ENCODE results near the gene B3GNT9. TPM values are rescaled to one million over a fixed set of nuclear protein-coding genes. Genes with fewer than 3 reads are reported as not detected.

B3GNT9 gene
- total RNA-seq, 1 experiment from 2014 or later: 4.0 TPM

GRCh38 chr16:67183627-67184452 is 33.0 kb upstream of the B3GNT9 start, which contains the start of gene MATCAP1:
Gene MATCAP1, minus strand, starts transcription at chr16:67183963. Its CDS starts 3,353 bp downstream, at chr16:67180610.
- DNase-seq: peak; percentile 93 to 97
- Histone ChIP-seq H3K4me3 (peak within 1 kb of the TSS; percentile 67), H3K27me3 (ENCODE audit: insufficient read depth, low read depth) (no peaks in the 10 kb centered on the region), H3K4me2 (peak within 1 kb of the TSS; percentile 84), H3K9me2 (ENCODE audit: insufficient read depth) (no peaks in the 10 kb centered on the region), H3K27ac (peak within 1 kb of the TSS; percentile 66), H4K20me1 (ENCODE audit: insufficient read depth) (no peaks in the 10 kb centered on the region), H3K9me3 (ENCODE audit: insufficient read depth, low read depth) (no peaks in the 10 kb centered on the region), H3K79me2 (ENCODE audit: low read depth) (peaks cover 16% of the 10 kb centered on the region), H3K36me3 (ENCODE audit: low read depth) (no peaks in the 10 kb centered on the region), H3F3A (ENCODE audit: insufficient read depth, low read depth) (peaks cover 25% of the 10 kb centered on the region; the same call in 1 of the 2 replicates), H3K4me1 (replicated peaks; ENCODE audit: insufficient read depth) (peaks cover 46% of the 10 kb centered on the region), H2AFZ (peak within 1 kb of the TSS; percentile 75)
- CTCF ChIA-PET: no interaction called here
- TF ChIP-seq CTCF (conservative IDR thresholded peaks at IDR 0.05) (no peak), EZH2 (IDR thresholded peaks at IDR 0.05; ENCODE audit: low read depth) (no peak)
- intact Hi-C loops (cut with micrococcal nuclease; ENCODE audit: unreplicated experiment): loop anchor here (2.0 kb wide), 1 partner anchor 71 kb away; no protein-coding TSS in a partner anchor
- POLR2A ChIA-PET (ENCODE audit: unreplicated experiment): no interaction called here
- BruUV-seq (replicated peaks): TSS peak; percentile 61

GRCh38 chr16:67183284-67183626 is 32.5 kb upstream of the B3GNT9 start:
- H3K4me2 ChIP-seq: peak overlapping the region; percentile 84
- no peaks in the 10 kb centered on the region for H3K36me3 ChIP-seq (ENCODE audit: low read depth)
- no peaks in the 10 kb centered on the region for H3K9me2 ChIP-seq (ENCODE audit: insufficient read depth)
- DNase-seq: no peak
- peaks cover 31% of the 10 kb centered on the region; the same call in 1 of the 2 replicates for H3F3A ChIP-seq (ENCODE audit: insufficient read depth, low read depth)
- intact Hi-C loops (cut with micrococcal nuclease; ENCODE audit: unreplicated experiment): no loop called here
- ChIA-PET POLR2A (ENCODE audit: unreplicated experiment) (no interaction called here), CTCF (no interaction called here)
- BruUV-seq (replicated peaks): no TSS peak
- no peaks in the 10 kb centered on the region for H4K20me1 ChIP-seq (ENCODE audit: insufficient read depth)
- TF ChIP-seq EZH2 (IDR thresholded peaks at IDR 0.05; ENCODE audit: low read depth) (no peak), CTCF (conservative IDR thresholded peaks at IDR 0.05) (no peak)
- peak overlapping the region; percentile 67 for H3K4me3 ChIP-seq
- peaks cover 16% of the 10 kb centered on the region for H3K79me2 ChIP-seq (ENCODE audit: low read depth)
- H3K27ac ChIP-seq: no peak overlapping the region
- no peaks in the 10 kb centered on the region for H3K27me3 ChIP-seq (ENCODE audit: insufficient read depth, low read depth)
- no peaks in the 10 kb centered on the region for H3K9me3 ChIP-seq (ENCODE audit: insufficient read depth, low read depth)
- H2AFZ ChIP-seq: peak overlapping the region; percentile 75; the same call in 1 of the 2 replicates
- H3K4me1 ChIP-seq (replicated peaks; ENCODE audit: insufficient read depth): peaks cover 50% of the 10 kb centered on the region

GRCh38 chr16:67182288-67182687 is 31.5 kb upstream of the B3GNT9 start:
- intact Hi-C loops (cut with micrococcal nuclease; ENCODE audit: unreplicated experiment): no loop called here
- H3K4me2 ChIP-seq: peak overlapping the region; percentile 84
- no peaks in the 10 kb centered on the region for H3K27me3 ChIP-seq (ENCODE audit: insufficient read depth, low read depth)
- ChIA-PET CTCF (no interaction called here), POLR2A (ENCODE audit: unreplicated experiment) (no interaction called here)
- H4K20me1 ChIP-seq (ENCODE audit: insufficient read depth): no peaks in the 10 kb centered on the region
- H3K9me2 ChIP-seq (ENCODE audit: insufficient read depth): no peaks in the 10 kb centered on the region
- no peaks in the 10 kb centered on the region for H3K36me3 ChIP-seq (ENCODE audit: low read depth)
- peaks cover 16% of the 10 kb centered on the region for H3K79me2 ChIP-seq (ENCODE audit: low read depth)
- TF ChIP-seq CTCF (conservative IDR thresholded peaks at IDR 0.05) (no peak), EZH2 (IDR thresholded peaks at IDR 0.05; ENCODE audit: low read depth) (no peak)
- peaks cover 57% of the 10 kb centered on the region for H3K4me1 ChIP-seq (replicated peaks; ENCODE audit: insufficient read depth)
- 0 out of 2 replicates have a peak overlapping the region, but pooled peaks have one; percentile 67 for H3K4me3 ChIP-seq
- H3K9me3 ChIP-seq (ENCODE audit: insufficient read depth, low read depth): no peaks in the 10 kb centered on the region
- no peak overlapping the region for H3K27ac ChIP-seq
- DNase-seq: no peak
- BruUV-seq (replicated peaks): TSS peak; percentile 52
- peaks cover 38% of the 10 kb centered on the region; the same call in 1 of the 2 replicates for H3F3A ChIP-seq (ENCODE audit: insufficient read depth, low read depth)
- no peak overlapping the region for H2AFZ ChIP-seq
